ENCODE measurements around the gene RSPH9.

The RSPH9 gene

DNA sequence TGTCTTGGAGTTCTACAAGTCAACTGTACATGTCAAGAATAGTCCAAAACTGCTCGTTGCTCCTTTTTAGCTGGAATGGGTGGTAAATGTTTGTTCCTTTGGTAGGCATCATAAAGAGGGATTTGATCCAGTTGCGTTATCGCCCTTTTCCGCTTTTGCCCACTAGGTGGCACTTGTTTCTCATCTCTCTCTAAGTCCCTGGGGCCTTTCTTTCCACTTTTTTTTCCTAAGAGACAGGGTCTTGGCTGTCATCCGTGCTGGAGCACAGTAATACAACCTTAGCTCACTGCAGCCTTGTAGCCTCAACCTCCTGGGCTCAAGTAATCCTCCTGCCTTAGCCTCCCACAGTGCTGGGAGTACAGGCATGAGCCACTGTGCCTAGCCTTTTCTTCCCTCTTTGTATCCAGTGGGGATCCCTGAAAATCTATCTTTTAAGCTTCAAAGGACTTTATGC lies 36.5 kb upstream of the RSPH9 start:
- no peak overlapping the region for H3K27ac ChIP-seq (replicated peaks; ENCODE audit: low read length)
- no peak overlapping the region for H3K4ac ChIP-seq (ENCODE audit: low read length)
- peaks cover 8 to 95% of the 10 kb centered on the region in 2 donors for H3K36me3 ChIP-seq (replicated peaks in 1 of 2; ENCODE audit: control insufficient read depth in 2 of 2, insufficient read depth in 2 of 2, low read length in 2 of 2)
- H2BK12ac ChIP-seq (ENCODE audit: low read length), result no peak overlapping the region
- no CpG with 5 or more reads among the region's 5 CpGs for WGBS, 2 donors (ENCODE audit: extremely low coverage in 2 of 2, insufficient read length in 2 of 2, insufficient replicate concordance in 1 of 2)
- no peak overlapping the region for H3K4me2 ChIP-seq (ENCODE audit: insufficient read depth, low read length, poor library complexity, severe bottlenecking)
- no peak overlapping the region for H3K23ac ChIP-seq (ENCODE audit: low read depth, low read length, poor library complexity)
- H2BK15ac ChIP-seq (ENCODE audit: low read length), result no peak overlapping the region
- no peak overlapping the region for H3K4me3 ChIP-seq (ENCODE audit: low read length in 2 of 2)
- no peaks in the 10 kb centered on the region for H3K79me1 ChIP-seq (ENCODE audit: low read depth, low read length)
- no peak overlapping the region for H2BK5ac ChIP-seq (ENCODE audit: low read length)
- H3K4me1 ChIP-seq (ENCODE audit: control insufficient read depth in 2 of 2, insufficient read depth in 1 of 2, low read depth in 1 of 2, low read length in 2 of 2), result no peaks in the 10 kb centered on the region
- DNase-seq (ENCODE audit: low spot score), result peak; percentile 68
- H3K18ac ChIP-seq (ENCODE audit: low read length), result no peak overlapping the region
- H2AK5ac ChIP-seq (ENCODE audit: low read depth, low read length), result no peak overlapping the region
- no peaks in the 10 kb centered on the region for H3K27me3 ChIP-seq (ENCODE audit: control insufficient read depth in 3 of 3, insufficient read depth in 3 of 3, low read depth in 1 of 3, low read length in 3 of 3)
- H3K9ac ChIP-seq (ENCODE audit: low read depth, low read length, poor library complexity), result no peak overlapping the region
- H3K9me3 ChIP-seq (replicated peaks in 1 of 2; ENCODE audit: control insufficient read depth in 2 of 2, insufficient read depth in 1 of 2, low read depth in 1 of 2, low read length in 2 of 2), result no peaks in the 10 kb centered on the region
- H2AFZ ChIP-seq (ENCODE audit: low read length), result no peak overlapping the region
- no peak overlapping the region for H4K8ac ChIP-seq (ENCODE audit: low read depth, low read length)
- no peak overlapping the region for H2BK120ac ChIP-seq (ENCODE audit: low read depth, low read length)
- H4K91ac ChIP-seq (ENCODE audit: low read depth, low read length, poor library complexity), result no peak overlapping the region
- H3K14ac ChIP-seq (ENCODE audit: low read length), result no peak overlapping the region

GRCh38 chr6:43608807-43609206 lies 36.0 kb upstream of the RSPH9 start:
- Histone ChIP-seq H3K36me3 (replicated peaks in 1 of 2; ENCODE audit: control insufficient read depth in 2 of 2, insufficient read depth in 2 of 2, low read length in 2 of 2) (peaks cover 11 to 95% of the 10 kb centered on the region in 2 donors), H3K18ac (ENCODE audit: low read length) (no peak overlapping the region), H3K4ac (ENCODE audit: low read length) (no peak overlapping the region), H3K9me3 (replicated peaks in 1 of 2; ENCODE audit: control insufficient read depth in 2 of 2, insufficient read depth in 1 of 2, low read depth in 1 of 2, low read length in 2 of 2) (no peaks in the 10 kb centered on the region), H2BK15ac (ENCODE audit: low read length) (no peak overlapping the region), H3K4me3 (ENCODE audit: low read length in 2 of 2) (no peak overlapping the region), H4K91ac (ENCODE audit: low read depth, low read length, poor library complexity) (no peak overlapping the region), H2AFZ (ENCODE audit: low read length) (no peak overlapping the region), H3K23ac (ENCODE audit: low read depth, low read length, poor library complexity) (no peak overlapping the region), H3K9ac (ENCODE audit: low read depth, low read length, poor library complexity) (no peak overlapping the region), H3K27ac (replicated peaks; ENCODE audit: low read length) (no peak overlapping the region), H4K8ac (ENCODE audit: low read depth, low read length) (no peak overlapping the region), H2BK120ac (ENCODE audit: low read depth, low read length) (no peak overlapping the region), H2AK5ac (ENCODE audit: low read depth, low read length) (no peak overlapping the region), H3K4me1 (ENCODE audit: control insufficient read depth in 2 of 2, insufficient read depth in 1 of 2, low read depth in 1 of 2, low read length in 2 of 2) (no peaks in the 10 kb centered on the region), H3K27me3 (ENCODE audit: control insufficient read depth in 3 of 3, insufficient read depth in 3 of 3, low read depth in 1 of 3, low read length in 3 of 3) (no peaks in the 10 kb centered on the region), H3K4me2 (ENCODE audit: insufficient read depth, low read length, poor library complexity, severe bottlenecking) (no peak overlapping the region), H3K79me1 (ENCODE audit: low read depth, low read length) (no peaks in the 10 kb centered on the region), H3K14ac (ENCODE audit: low read length) (no peak overlapping the region), H2BK5ac (ENCODE audit: low read length) (no peak overlapping the region), H2BK12ac (ENCODE audit: low read length) (no peak overlapping the region)
- WGBS, 2 donors (ENCODE audit: extremely low coverage in 2 of 2, insufficient read length in 2 of 2, insufficient replicate concordance in 1 of 2), result no CpG with 5 or more reads among the region's 1 CpG
- DNase-seq (ENCODE audit: low spot score), result no peak

GRCh38 chr6:43609402-43609801 lies 35.4 kb upstream of the RSPH9 start:
- Histone ChIP-seq H3K79me1 (ENCODE audit: low read depth, low read length) (no peaks in the 10 kb centered on the region), H4K8ac (ENCODE audit: low read depth, low read length) (no peak overlapping the region), H3K27ac (replicated peaks; ENCODE audit: low read length) (no peak overlapping the region), H3K36me3 (replicated peaks in 1 of 2; ENCODE audit: control insufficient read depth in 2 of 2, insufficient read depth in 2 of 2, low read length in 2 of 2) (peaks cover 14 to 95% of the 10 kb centered on the region in 2 donors), H2AFZ (ENCODE audit: low read length) (no peak overlapping the region), H3K27me3 (ENCODE audit: control insufficient read depth in 3 of 3, insufficient read depth in 3 of 3, low read depth in 1 of 3, low read length in 3 of 3) (no peaks in the 10 kb centered on the region), H3K18ac (ENCODE audit: low read length) (no peak overlapping the region), H2BK15ac (ENCODE audit: low read length) (no peak overlapping the region), H3K14ac (ENCODE audit: low read length) (no peak overlapping the region), H2BK5ac (ENCODE audit: low read length) (no peak overlapping the region), H3K4me3 (ENCODE audit: low read length in 2 of 2) (no peak overlapping the region), H3K4me2 (ENCODE audit: insufficient read depth, low read length, poor library complexity, severe bottlenecking) (no peak overlapping the region), H3K9ac (ENCODE audit: low read depth, low read length, poor library complexity) (no peak overlapping the region), H4K91ac (ENCODE audit: low read depth, low read length, poor library complexity) (no peak overlapping the region), H2BK12ac (ENCODE audit: low read length) (no peak overlapping the region), H2BK120ac (ENCODE audit: low read depth, low read length) (no peak overlapping the region), H3K9me3 (replicated peaks in 1 of 2; ENCODE audit: control insufficient read depth in 2 of 2, insufficient read depth in 1 of 2, low read depth in 1 of 2, low read length in 2 of 2) (no peaks in the 10 kb centered on the region), H3K4ac (ENCODE audit: low read length) (no peak overlapping the region), H3K4me1 (ENCODE audit: control insufficient read depth in 2 of 2, insufficient read depth in 1 of 2, low read depth in 1 of 2, low read length in 2 of 2) (no peaks in the 10 kb centered on the region), H2AK5ac (ENCODE audit: low read depth, low read length) (no peak overlapping the region), H3K23ac (ENCODE audit: low read depth, low read length, poor library complexity) (no peak overlapping the region)
- no peak for DNase-seq (ENCODE audit: low spot score)
- WGBS, 2 donors (ENCODE audit: extremely low coverage in 2 of 2, insufficient read length in 2 of 2, insufficient replicate concordance in 1 of 2), result no CpG with 5 or more reads among the region's 1 CpG

DNA sequence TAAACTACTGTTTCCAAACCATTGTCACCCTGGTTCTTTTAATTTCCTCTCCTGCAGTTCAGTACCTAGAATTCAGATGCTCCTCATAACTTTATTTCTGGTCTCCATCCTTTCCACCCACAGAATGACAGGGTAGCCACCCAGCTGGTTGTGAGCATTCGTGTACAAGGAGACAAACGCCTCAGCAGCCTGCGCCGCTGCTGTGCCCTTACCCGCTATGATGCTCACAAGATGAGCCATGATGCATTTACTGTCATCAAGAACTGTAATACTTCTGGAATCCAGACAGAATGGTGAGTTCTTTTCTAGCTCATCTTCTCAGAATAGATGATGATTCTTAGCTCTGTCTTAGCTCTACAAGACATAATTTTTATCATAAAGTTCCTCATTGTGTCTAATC lies 34.4 kb upstream of the RSPH9 start:
- no peak overlapping the region for H3K14ac ChIP-seq (ENCODE audit: low read length)
- no peak overlapping the region for H2BK120ac ChIP-seq (ENCODE audit: low read depth, low read length)
- H3K23ac ChIP-seq (ENCODE audit: low read depth, low read length, poor library complexity), result no peak overlapping the region
- H3K36me3 ChIP-seq (replicated peaks in 1 of 2; ENCODE audit: control insufficient read depth in 2 of 2, insufficient read depth in 2 of 2, low read length in 2 of 2), result peaks cover 10 to 92% of the 10 kb centered on the region in 2 donors
- H3K18ac ChIP-seq (ENCODE audit: low read length), result no peak overlapping the region
- H2BK12ac ChIP-seq (ENCODE audit: low read length), result no peak overlapping the region
- no peak overlapping the region for H2AFZ ChIP-seq (ENCODE audit: low read length)
- no peaks in the 10 kb centered on the region for H3K79me1 ChIP-seq (ENCODE audit: low read depth, low read length)
- DNase-seq (ENCODE audit: low spot score), result no peak
- H3K4me1 ChIP-seq (ENCODE audit: control insufficient read depth in 2 of 2, insufficient read depth in 1 of 2, low read depth in 1 of 2, low read length in 2 of 2), result no peaks in the 10 kb centered on the region
- no peak overlapping the region for H3K4me2 ChIP-seq (ENCODE audit: insufficient read depth, low read length, poor library complexity, severe bottlenecking)
- no peak overlapping the region for H4K91ac ChIP-seq (ENCODE audit: low read depth, low read length, poor library complexity)
- no peaks in the 10 kb centered on the region for H3K9me3 ChIP-seq (replicated peaks in 1 of 2; ENCODE audit: control insufficient read depth in 2 of 2, insufficient read depth in 1 of 2, low read depth in 1 of 2, low read length in 2 of 2)
- no peak overlapping the region for H2BK5ac ChIP-seq (ENCODE audit: low read length)
- no peaks in the 10 kb centered on the region for H3K27me3 ChIP-seq (ENCODE audit: control insufficient read depth in 3 of 3, insufficient read depth in 3 of 3, low read depth in 1 of 3, low read length in 3 of 3)
- H3K4me3 ChIP-seq (ENCODE audit: low read length in 2 of 2), result no peak overlapping the region
- H3K9ac ChIP-seq (ENCODE audit: low read depth, low read length, poor library complexity), result no peak overlapping the region
- no peak overlapping the region for H2BK15ac ChIP-seq (ENCODE audit: low read length)
- H2AK5ac ChIP-seq (ENCODE audit: low read depth, low read length), result no peak overlapping the region
- no peak overlapping the region for H4K8ac ChIP-seq (ENCODE audit: low read depth, low read length)
- no peak overlapping the region for H3K4ac ChIP-seq (ENCODE audit: low read length)
- WGBS, 2 donors (ENCODE audit: extremely low coverage in 2 of 2, insufficient read length in 2 of 2, insufficient replicate concordance in 1 of 2), result no CpG with 5 or more reads among the region's 5 CpGs
- no peak overlapping the region for H3K27ac ChIP-seq (replicated peaks; ENCODE audit: low read length)
